ENCODE results near the gene KRTAP10-5.
"Not testable (repeated sequence)": the region's sequence is repeated elsewhere in the genome, so short reads cannot be mapped to it uniquely, and the experiment has no call there.

KRTAP10-5 gene

GRCh38 chr21:44550285-44550684 lies 30.1 kb downstream of the KRTAP10-5 start:
- not testable (repeated sequence) for DNase-seq (ENCODE audit: low read depth in 1 of 2, low spot score in 1 of 2)

GRCh38 chr21:44549525-44550211 lies 30.7 kb downstream of the KRTAP10-5 start:
- no peak for DNase-seq (ENCODE audit: low read depth in 1 of 2, low spot score in 1 of 2)

- no peak for DNase-seq (ENCODE audit: low read depth in 1 of 2, low spot score in 1 of 2)
Observed at GRCh38 chr21:44548922-44549321, 31.5 kb downstream of the KRTAP10-5 start.

- DNase-seq (ENCODE audit: low read depth in 1 of 2, low spot score in 1 of 2), result no peak
Observed at GRCh38 chr21:44548381-44548780, 32.0 kb downstream of the KRTAP10-5 start.

GRCh38 chr21:44547656-44548331 lies 32.6 kb downstream of the KRTAP10-5 start:
- DNase-seq (ENCODE audit: low read depth in 1 of 2, low spot score in 1 of 2), result no peak

- no peak for DNase-seq (ENCODE audit: low read depth in 1 of 2, low spot score in 1 of 2)
Observed at GRCh38 chr21:44544566-44544965, 35.8 kb downstream of the KRTAP10-5 start.

- DNase-seq (ENCODE audit: low read depth in 1 of 2, low spot score in 1 of 2), result no peak
Observed at GRCh38 chr21:44542716-44543115, 37.7 kb downstream of the KRTAP10-5 start.

- DNase-seq (ENCODE audit: low read depth in 1 of 2, low spot score in 1 of 2), result no peak
Observed at GRCh38 chr21:44540741-44541288, 39.6 kb downstream of the KRTAP10-5 start.

GRCh38 chr21:44539991-44540666 lies 40.3 kb downstream of the KRTAP10-5 start, which contains the start of gene KRTAP10-1:
Gene KRTAP10-1 (minus strand): TSS chr21:44540195. CDS start chr21:44540150, 45 bp downstream.
- no peak for DNase-seq (ENCODE audit: low read depth in 1 of 2, low spot score in 1 of 2)

GRCh38 chr21:44539046-44539445 lies 41.4 kb downstream of the KRTAP10-5 start:
- no peak for DNase-seq (ENCODE audit: low read depth in 1 of 2, low spot score in 1 of 2)

GRCh38 chr21:44537930-44538911 lies 42.2 kb downstream of the KRTAP10-5 start:
- DNase-seq (ENCODE audit: low read depth in 1 of 2, low spot score in 1 of 2), result no peak

- DNase-seq (ENCODE audit: low read depth in 1 of 2, low spot score in 1 of 2), result no peak
Observed at GRCh38 chr21:44535963-44536362, 44.4 kb downstream of the KRTAP10-5 start.

- DNase-seq (ENCODE audit: low read depth in 1 of 2, low spot score in 1 of 2), result no peak
Observed at GRCh38 chr21:44534688-44535087, 45.7 kb downstream of the KRTAP10-5 start.

GRCh38 chr21:44533891-44534627 lies 46.3 kb downstream of the KRTAP10-5 start:
- DNase-seq (ENCODE audit: low read depth in 1 of 2, low spot score in 1 of 2), result no peak

GRCh38 chr21:44533121-44533890 lies 47.1 kb downstream of the KRTAP10-5 start:
- DNase-seq (ENCODE audit: low read depth in 1 of 2, low spot score in 1 of 2), result no peak

- DNase-seq (ENCODE audit: low read depth in 1 of 2, low spot score in 1 of 2), result no peak
Observed at GRCh38 chr21:44532712-44533111, 47.7 kb downstream of the KRTAP10-5 start.

GRCh38 chr21:44531606-44532564 lies 48.5 kb downstream of the KRTAP10-5 start:
- DNase-seq (ENCODE audit: low read depth in 1 of 2, low spot score in 1 of 2), result no peak

Data from activated T-helper 1 cell treated with anti-CD3 and anti-CD28 coated beads, Interleukin-2, amount 50 U/mL, for 16 hours (primary cell).